Stimulated activated naive CD8-positive, alpha-beta T cell treated with anti-CD3 and anti-CD28 coated beads, Interleukin-15, amount 100 ng/mL, for 72 hours (primary cell): ENCODE measurements around the gene SUN2.

Experiments
- ATAC-seq: fragments of 150-1000 bp; cut with Tn5 transposase; 2 replicates; pipeline ENCODE4 v1.10.0; 2021; ENCODE audit warnings: mild to moderate bottlenecking, moderate library complexity
- DNase-seq, 2 donors: peaks; one replicate each; pipeline ENCODE4 v3.0.0; 2021 to 2022
- H3K27ac Mint-ChIP-seq, 2 donors: one replicate each; pipeline ENCODE4 v1.8.0; 2022; ENCODE audit warnings: mild to moderate bottlenecking in 2 of 2, mixed read lengths in 2 of 2, moderate library complexity in 2 of 2
- H3K27me3 Mint-ChIP-seq: one replicate; pipeline ENCODE4 v1.8.0; 2022; ENCODE audit warnings: mixed read lengths
- H3K4me1 Mint-ChIP-seq: one replicate; pipeline ENCODE4 v1.8.0; 2022; ENCODE audit warnings: mild to moderate bottlenecking, mixed read lengths
- H3K4me3 Mint-ChIP-seq, 2 donors: one replicate each; pipeline ENCODE4 v1.8.0; 2022; ENCODE audit warnings: mild to moderate bottlenecking in 2 of 2, mixed read lengths in 2 of 2, moderate library complexity in 1 of 2
- H3K9me3 Mint-ChIP-seq, 2 donors: one replicate each; pipeline ENCODE4 v1.8.0; 2022; ENCODE audit warnings: mixed read lengths in 2 of 2

SUN2 gene

DNA sequence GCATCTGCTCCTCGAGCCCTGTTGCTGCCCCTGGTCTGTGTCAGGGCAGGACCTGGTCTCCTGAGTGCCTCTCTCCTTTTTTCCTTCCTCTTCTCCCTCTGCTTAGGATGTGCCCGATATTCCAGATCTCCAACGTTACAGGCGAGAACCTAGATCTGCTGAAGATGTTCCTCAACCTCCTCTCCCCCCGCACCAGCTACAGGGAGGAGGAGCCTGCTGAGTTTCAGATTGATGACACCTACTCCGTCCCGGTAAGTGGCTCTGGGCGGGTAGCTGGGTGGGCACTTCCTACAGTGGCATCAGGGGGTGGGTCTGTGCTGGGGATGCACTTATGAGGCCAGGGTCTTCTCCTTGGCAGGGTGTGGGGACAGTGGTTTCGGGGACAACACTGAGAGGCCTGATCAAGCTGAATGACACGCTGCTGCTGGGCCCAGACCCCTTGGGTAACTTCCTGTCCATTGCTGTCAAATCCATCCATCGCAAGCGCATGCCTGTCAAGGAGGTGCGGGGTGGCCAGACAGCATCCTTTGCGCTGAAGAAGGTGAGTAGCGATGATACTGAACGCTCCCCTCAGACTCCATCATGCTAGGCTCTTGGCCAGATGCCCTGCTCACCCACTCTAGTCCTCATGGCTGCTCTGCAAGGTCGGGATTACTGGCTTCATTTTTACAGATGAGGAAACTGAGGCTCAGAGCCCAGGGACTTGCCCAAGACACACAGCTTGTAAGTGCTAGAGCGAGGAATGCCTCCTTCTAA lies 29.7 kb downstream of the SUN2 start:
- no peak for ATAC-seq
- H3K27ac Mint-ChIP-seq = peak overlapping the region in 1 of 2 donors; percentile 38
- H3K4me3 Mint-ChIP-seq = no peak overlapping the region

DNA sequence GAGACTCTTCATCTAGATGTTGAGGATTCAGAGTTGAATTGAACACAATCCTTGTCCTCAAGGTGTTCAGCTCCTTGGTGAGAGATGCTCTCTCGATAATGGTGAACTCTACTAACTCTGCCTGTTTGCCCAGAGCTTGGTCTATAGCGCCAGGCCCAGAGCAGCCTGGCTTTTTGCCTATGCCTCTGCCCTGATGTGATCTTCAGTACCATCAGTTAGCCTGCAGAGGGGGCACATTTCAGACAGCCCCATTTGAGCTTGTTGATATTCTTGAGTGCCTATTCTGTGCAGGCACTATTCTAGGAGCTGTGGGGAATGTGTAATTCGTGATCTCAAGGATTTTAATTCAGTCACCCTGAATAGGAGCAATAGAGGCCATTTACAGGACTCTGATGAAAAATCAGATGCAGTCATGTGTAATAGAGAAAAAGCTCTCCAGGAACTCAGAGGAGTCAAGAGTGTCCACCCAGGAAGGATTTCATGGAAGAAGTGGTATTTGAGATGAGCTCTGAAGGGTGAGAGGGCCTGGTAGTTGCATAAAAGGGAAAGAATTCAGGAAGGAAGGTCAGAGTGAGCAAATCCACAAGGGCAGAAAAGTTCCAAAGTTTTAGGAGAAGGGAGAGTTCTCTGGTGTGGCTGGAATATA lies 30.7 kb downstream of the SUN2 start:
- Mint-ChIP-seq H3K27me3 (no peaks in the 10 kb centered on the region), H3K4me3 (no peak overlapping the region), H3K27ac (peak overlapping the region; percentile 43 to 83), H3K4me1 (no peaks in the 10 kb centered on the region), H3K9me3 (no peaks in the 10 kb centered on the region)
- ATAC-seq (peak; percentile 76), DNase-seq (peak in 1 of 2 donors; percentile 30)

More for the DNA sequence above, 29.7 kb downstream of the SUN2 start:
- Mint-ChIP-seq H3K27me3 (no peaks in the 10 kb centered on the region), H3K4me1 (peaks cover 9% of the 10 kb centered on the region), H3K9me3 (no peaks in the 10 kb centered on the region)
- DNase-seq = no peak

DNA sequence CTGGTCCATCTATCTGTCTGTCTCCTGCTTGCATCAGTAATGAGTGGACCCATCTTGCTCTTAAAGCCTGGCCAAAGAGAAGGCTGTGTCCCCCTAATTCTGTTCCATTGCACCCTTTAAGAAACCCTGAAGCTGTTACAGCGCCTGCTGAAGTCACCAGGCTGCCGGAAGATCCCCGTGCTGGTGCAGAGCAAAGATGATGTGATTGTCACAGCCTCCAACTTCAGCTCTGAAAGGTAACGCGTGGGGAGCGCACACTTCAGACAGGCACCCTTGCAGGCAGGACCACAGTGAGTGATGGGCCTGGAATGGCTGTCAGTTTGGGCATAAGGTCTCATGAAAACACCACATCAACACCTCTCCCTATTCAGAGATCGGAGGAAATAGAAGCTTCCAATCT lies 31.6 kb downstream of the SUN2 start:
- DNase-seq (no peak), ATAC-seq (no peak)
- Mint-ChIP-seq H3K9me3 (no peaks in the 10 kb centered on the region), H3K4me1 (no peaks in the 10 kb centered on the region), H3K27me3 (no peaks in the 10 kb centered on the region), H3K4me3 (no peak overlapping the region), H3K27ac (no peak overlapping the region)

DNA sequence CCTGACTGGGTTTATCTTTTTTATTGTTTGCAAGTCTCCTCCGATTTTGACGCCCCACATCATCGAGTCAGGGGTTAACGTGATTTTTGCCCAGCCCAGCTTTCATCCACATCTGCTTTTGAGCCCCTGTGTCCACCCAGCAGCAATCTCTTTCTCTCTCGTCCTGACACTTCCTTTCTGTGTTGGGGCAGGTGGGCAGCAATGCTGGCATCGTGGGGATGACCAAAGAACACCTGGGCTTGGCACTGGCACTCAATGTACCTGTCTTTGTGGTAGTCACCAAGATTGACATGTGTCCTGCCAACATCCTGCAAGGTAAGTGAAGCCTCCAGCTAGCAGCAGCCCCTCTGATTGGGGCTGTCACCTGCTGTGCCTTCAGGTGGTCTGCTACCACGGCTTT lies 34.2 kb downstream of the SUN2 start:
- Mint-ChIP-seq H3K4me1 (no peaks in the 10 kb centered on the region), H3K9me3 (no peaks in the 10 kb centered on the region), H3K27ac (peak overlapping the region in 1 of 2 donors; percentile 17), H3K4me3 (no peak overlapping the region), H3K27me3 (no peaks in the 10 kb centered on the region)
- DNase-seq (no peak), ATAC-seq (no peak)

DNA sequence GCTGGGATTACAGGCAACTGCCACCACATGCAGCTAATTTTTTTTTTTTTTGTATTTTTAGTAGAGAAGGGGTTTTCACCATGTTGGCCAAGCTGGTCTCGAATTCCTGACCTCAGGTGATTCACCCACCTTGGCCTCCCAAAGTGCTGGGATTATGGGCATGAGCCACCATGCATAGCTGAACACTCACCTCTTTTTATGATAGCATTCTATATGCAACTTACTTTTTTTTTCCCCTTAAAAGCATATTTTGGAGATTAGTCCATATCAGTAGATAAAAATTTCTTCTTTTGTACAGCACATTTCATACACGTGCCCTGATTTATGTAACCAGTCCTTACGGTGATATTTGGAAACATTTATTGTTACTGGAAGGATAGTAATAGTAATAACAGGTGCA lies 35.4 kb downstream of the SUN2 start:
- Mint-ChIP-seq H3K4me3 (no peak overlapping the region), H3K27ac (no peak overlapping the region), H3K27me3 (no peaks in the 10 kb centered on the region), H3K9me3 (no peaks in the 10 kb centered on the region), H3K4me1 (peaks cover 5% of the 10 kb centered on the region)
- ATAC-seq (no peak), DNase-seq (no peak)

DNA sequence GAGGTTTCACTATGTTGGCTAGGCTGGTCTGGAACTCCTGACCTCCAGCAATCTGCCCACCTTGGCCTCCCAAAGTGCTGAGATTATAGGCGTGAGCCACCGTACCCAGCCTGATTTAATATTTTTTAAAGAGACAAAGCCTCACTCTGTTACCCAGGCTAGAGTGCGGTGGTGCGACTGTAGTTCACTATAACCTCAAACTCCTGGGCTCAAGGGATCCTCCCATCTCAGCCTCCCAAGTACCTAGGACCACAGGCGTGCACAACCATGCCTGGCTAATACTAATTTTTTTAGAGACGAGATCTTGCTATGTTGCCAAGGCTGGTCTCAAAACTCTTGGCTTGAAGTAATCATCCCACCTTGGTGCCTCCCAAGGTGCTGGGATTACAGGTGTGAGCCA lies 36.6 kb downstream of the SUN2 start:
- Mint-ChIP-seq H3K27me3 (no peaks in the 10 kb centered on the region), H3K27ac (no peak overlapping the region), H3K4me3 (no peak overlapping the region), H3K4me1 (peaks cover 16% of the 10 kb centered on the region), H3K9me3 (no peaks in the 10 kb centered on the region)
- DNase-seq = no peak
- no peak for ATAC-seq

DNA sequence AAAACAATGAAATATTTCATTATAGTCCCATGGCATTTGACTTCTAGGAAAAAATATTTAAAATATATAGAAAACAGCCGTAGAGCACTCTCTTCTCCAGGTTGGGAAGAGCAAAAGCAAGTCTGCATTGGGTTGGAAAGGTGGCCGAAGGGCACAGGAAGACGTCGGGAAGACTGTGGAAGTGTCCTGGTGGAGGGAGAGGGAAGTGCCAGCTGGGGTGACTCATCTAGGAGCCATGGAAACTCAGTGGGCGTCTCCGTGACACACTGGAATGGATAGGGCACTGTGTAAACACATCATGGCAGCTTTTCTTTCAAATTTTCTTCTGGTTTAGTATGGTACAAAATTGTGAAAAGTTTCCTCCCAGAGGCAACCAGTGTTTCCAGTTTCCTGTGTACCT lies 37.4 kb downstream of the SUN2 start:
- Mint-ChIP-seq H3K9me3 (no peaks in the 10 kb centered on the region), H3K4me1 (peaks cover 23% of the 10 kb centered on the region), H3K27me3 (no peaks in the 10 kb centered on the region), H3K27ac (no peak overlapping the region), H3K4me3 (no peak overlapping the region)
- DNase-seq = no peak
- no peak for ATAC-seq

DNA sequence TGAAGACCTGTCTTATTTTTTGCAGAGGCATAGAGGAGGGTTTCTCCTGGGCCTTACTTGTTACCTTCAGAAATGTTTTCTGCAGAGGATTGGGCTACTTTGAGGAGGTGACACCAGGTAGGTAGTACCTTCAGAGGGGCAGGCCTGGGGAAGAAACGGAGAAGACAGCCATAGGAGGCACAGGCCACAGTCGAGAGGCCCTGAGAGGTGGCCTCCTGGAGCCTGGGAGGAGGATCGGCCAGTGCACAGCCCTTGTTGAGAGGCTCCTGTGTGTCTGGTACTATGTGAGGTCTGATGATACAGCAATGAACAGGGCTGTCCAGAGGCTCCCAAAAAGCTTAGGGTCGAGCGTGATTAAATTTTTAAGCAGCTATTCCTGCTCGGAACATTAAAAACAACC lies 38.6 kb downstream of the SUN2 start:
- Mint-ChIP-seq H3K27ac (no peak overlapping the region), H3K4me1 (peaks cover 35% of the 10 kb centered on the region), H3K4me3 (no peak overlapping the region), H3K27me3 (no peaks in the 10 kb centered on the region), H3K9me3 (no peaks in the 10 kb centered on the region)
- no peak for ATAC-seq
- no peak for DNase-seq

DNA sequence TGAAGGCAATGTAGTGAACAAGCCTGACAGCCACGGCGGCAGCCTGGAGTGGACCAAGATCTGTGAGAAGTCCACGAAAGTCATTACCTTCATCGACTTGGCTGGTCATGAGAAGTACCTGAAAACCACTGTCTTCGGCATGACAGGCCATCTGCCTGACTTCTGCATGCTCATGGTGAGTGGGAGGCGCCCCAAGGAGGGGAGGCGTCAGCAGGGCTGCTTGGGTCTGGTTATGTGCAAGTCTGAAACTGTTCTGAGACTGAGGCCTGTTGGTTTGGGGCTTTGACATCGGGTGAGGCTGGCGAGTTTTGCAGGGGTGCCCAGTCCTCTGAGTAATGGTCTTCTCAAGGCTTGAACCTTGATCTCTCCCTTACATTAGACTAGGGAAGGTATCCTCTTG lies 39.0 kb downstream of the SUN2 start:
- ATAC-seq (no peak), DNase-seq (no peak)
- Mint-ChIP-seq H3K27me3 (no peaks in the 10 kb centered on the region), H3K27ac (no peak overlapping the region), H3K4me3 (no peak overlapping the region), H3K9me3 (no peaks in the 10 kb centered on the region), H3K4me1 (peaks cover 39% of the 10 kb centered on the region)

DNA sequence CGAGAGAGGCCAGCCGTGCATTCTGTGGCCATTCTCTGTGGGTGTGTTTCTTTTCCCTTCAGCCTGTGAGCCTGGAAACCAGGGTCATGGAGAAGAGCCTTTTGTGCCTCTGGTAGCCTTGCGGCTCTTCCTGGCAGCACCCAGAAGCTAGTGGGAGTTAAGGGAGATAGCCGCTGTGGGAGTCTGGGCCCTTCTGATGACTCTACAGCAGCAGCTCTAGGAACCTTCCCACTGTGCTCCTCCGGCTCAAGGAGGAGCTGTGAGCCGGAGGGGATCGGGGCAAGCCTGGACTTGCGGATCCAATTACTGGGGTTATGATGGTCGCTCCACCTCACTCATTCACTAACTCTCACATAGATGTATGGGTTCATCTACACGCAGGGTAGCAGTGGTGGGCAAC lies 39.5 kb downstream of the SUN2 start:
- Mint-ChIP-seq H3K27me3 (no peaks in the 10 kb centered on the region), H3K27ac (peak overlapping the region; percentile 19 to 57), H3K4me3 (no peak overlapping the region), H3K4me1 (peaks cover 41% of the 10 kb centered on the region), H3K9me3 (no peaks in the 10 kb centered on the region)
- ATAC-seq (no peak), DNase-seq (no peak)

DNA sequence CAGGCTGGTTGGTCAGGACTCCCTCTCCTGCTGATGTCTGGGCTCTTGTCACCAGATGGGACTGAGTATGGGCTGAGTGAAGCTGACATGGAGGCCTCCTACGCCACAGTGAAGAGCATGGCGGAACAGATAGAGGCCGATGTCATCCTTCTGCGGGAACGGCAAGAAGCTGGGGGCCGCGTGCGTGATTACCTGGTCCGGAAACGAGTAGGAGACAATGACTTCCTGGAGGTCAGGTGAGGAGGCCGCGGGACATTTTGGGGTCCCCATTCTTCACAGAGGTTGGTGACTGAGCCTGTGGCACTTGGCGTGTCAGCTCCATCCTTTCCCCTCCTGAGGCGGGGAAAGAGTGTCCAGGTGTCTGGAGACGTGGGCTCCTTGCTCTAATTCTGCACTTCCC lies 39.9 kb downstream of the SUN2 start:
- Mint-ChIP-seq H3K4me1 (peaks cover 46% of the 10 kb centered on the region), H3K9me3 (no peaks in the 10 kb centered on the region), H3K27me3 (no peaks in the 10 kb centered on the region), H3K4me3 (no peak overlapping the region), H3K27ac (peak overlapping the region; percentile 7 to 55)
- ATAC-seq = no peak
- DNase-seq = no peak

DNA sequence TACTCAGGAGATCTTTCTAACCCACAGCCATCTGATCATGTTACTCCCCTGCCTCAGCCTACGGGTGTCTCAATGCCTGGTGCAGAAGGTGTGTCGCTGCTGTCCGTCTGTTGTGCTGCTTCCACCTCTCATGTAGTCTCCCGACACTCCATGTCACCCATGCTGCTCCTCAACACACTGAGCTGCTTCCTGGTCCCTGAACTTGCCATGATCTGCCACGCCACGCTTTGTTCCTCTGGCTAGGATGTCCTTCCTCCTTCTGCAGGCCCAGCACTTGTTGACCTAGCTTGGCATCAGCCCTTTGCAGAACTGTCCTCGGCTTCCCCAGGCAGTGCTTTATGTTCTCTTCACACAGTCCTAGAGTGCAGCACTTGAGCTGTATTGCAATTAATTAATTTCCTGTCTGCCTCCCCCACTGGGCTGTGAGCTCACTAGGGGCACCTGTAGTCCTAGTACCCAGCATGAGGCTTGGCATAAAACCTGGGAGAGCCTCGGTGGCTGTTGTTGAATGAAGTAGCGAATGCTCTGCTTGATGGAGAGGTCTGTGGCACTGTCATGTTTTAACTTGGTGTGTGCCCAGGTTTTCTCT lies 40.5 kb downstream of the SUN2 start:
- ATAC-seq (no peak), DNase-seq (no peak)
- H3K27ac Mint-ChIP-seq = peak overlapping the region; percentile 55
- no peaks in the 10 kb centered on the region for H3K27me3 Mint-ChIP-seq
- H3K9me3 Mint-ChIP-seq = no peaks in the 10 kb centered on the region
- H3K4me1 Mint-ChIP-seq = peaks cover 49% of the 10 kb centered on the region
- H3K4me3 Mint-ChIP-seq = no peak overlapping the region

DNA sequence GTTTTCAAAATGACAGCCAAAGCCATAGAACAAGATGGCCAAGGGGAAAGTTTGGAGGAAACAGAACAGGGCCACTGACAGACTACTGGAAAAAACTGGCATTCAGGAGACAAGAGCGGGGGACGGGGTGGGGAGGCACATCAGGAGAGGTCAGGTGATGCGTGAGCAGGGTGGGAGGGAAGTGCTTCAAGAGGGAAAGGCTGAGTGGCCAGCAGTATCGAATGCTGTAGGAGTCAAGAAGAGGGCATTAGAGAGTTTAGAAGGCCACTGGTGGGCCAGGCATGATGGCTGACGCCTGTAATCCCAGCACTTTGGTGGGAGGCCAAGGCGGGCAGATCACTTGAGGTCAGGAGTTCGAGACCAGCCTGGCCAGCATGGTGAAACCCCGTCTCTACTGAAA lies 41.9 kb downstream of the SUN2 start:
- ATAC-seq = no peak
- H3K4me1 Mint-ChIP-seq = peaks cover 58% of the 10 kb centered on the region
- H3K9me3 Mint-ChIP-seq = no peaks in the 10 kb centered on the region
- no peak overlapping the region for H3K4me3 Mint-ChIP-seq
- no peaks in the 10 kb centered on the region for H3K27me3 Mint-ChIP-seq
- DNase-seq = no peak
- H3K27ac Mint-ChIP-seq = no peak overlapping the region

DNA sequence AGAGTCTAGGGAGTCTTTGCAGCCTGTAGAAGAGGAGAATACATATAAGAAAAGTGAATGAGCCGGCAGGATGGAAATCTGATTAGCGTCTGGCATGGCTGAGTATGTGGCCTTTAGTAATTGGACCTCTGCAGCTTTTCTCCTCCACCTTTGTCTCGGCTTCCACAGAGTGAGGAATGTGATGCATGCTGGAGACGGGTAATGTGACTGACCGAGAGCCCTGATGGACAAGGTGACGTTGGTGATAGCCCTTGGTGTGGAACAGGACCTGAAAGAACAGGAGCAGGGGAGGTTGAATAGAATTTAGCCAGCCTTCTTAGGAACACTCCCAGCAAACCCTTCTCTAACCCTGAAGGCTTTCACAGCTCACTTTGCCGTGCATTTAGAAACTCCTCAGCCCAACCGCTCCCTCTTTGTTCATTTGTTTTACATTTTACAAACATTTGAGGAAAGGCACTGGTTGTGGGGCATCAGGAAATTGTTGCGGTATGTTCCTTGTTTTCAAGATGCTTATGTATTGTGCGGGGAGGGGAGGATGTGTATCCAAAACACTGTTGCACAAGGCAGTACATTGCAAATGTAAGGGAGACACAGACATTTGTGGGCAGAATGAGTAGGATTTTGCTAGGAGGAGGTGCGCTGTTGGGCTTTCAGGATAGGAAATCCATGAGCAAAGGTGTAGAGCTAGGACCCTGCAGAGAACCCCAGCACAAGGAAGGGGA lies 43.2 kb downstream of the SUN2 start:
- ATAC-seq (no peak), DNase-seq (no peak)
- peaks cover 71% of the 10 kb centered on the region for H3K4me1 Mint-ChIP-seq
- no peaks in the 10 kb centered on the region for H3K27me3 Mint-ChIP-seq
- H3K27ac Mint-ChIP-seq = no peak overlapping the region
- H3K9me3 Mint-ChIP-seq = no peaks in the 10 kb centered on the region
- no peak overlapping the region for H3K4me3 Mint-ChIP-seq

DNA sequence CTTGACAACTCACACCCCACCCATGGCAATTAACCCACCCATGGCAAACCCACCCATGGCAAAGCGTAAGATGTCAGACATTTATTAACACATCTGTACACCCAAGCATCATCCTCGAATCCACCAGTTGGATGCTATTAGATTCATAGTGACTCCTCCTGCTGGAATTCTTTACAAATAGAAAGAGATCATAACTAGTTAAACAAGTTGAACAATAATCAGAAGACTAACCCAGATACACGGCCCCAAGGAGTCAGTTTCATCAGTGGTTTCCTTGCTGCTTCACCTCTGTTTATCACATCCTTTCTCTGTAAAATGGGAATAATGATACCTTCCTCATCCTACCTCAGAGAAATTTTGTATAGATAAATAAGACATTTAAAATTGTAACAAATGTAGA lies 44.9 kb downstream of the SUN2 start:
- Mint-ChIP-seq H3K4me1 (peaks cover 81% of the 10 kb centered on the region), H3K27ac (peak overlapping the region in 1 of 2 donors; percentile 63), H3K4me3 (no peak overlapping the region), H3K27me3 (no peaks in the 10 kb centered on the region), H3K9me3 (no peaks in the 10 kb centered on the region)
- ATAC-seq (no peak), DNase-seq (no peak)

DNA sequence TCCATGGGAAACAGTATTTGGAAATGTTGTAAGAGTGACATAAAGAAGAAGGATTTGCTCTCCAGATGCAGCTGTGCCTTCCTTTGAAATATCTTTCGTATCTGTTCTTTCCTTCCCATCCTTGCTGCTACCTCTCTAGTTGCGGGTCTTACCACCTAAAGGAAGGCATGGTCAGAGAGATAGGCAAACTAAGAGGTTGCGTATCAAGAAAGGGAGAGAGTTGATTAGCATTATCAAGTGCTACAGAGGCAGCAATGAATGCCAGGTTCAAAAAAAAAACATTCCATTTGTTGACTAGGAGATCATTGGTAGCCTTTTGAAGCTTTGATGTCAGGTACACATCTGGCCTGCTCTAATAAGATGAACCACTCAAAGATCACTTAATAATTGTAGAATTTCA lies 45.4 kb downstream of the SUN2 start:
- ATAC-seq = no peak
- Mint-ChIP-seq H3K4me3 (no peak overlapping the region), H3K4me1 (peaks cover 77% of the 10 kb centered on the region), H3K27ac (no peak overlapping the region), H3K9me3 (no peaks in the 10 kb centered on the region), H3K27me3 (no peaks in the 10 kb centered on the region)
- no peak for DNase-seq
